Lung (tissue), 12 donors: Measurements from ENCODE around the gene MBIP. TPM values are rescaled to one million over a fixed set of nuclear protein-coding genes. Genes with fewer than 3 reads are reported as not detected.

Experiments
- ATAC-seq: fragments of 200-7000 bp; cut with Tn5 transposase; one replicate; pipeline ENCODE4 v1.9.1; 2020; ENCODE audit warnings: moderate number of reproducible peaks; ENCODE audit not compliant: insufficient read depth, low FRiP score
- DNase-seq, 3 donors: peaks; one replicate each; pipeline ENCODE4 v3.0.0-alpha.2; 2013 to 2017
- H3K27ac ChIP-seq, 2 donors: one replicate each; pipeline ENCODE4 v1.5.1; 2013; ENCODE audit warnings: mild to moderate bottlenecking in 2 of 2, moderate library complexity in 2 of 2, control low read depth in 1 of 2, inconsistent platforms in 1 of 2, low read depth in 1 of 2, low read length in 1 of 2
- H3K27me3 ChIP-seq, 3 donors: one replicate each; pipeline ENCODE4 v1.5.1; 2013; ENCODE audit warnings: low read length in 2 of 3; ENCODE audit not compliant: control insufficient read depth in 3 of 3, insufficient read depth in 3 of 3
- H3K36me3 ChIP-seq, 4 donors: one replicate each; pipeline ENCODE4 v1.5.1; 2013; ENCODE audit warnings: low read length in 4 of 4, mild to moderate bottlenecking in 1 of 4, moderate library complexity in 1 of 4; ENCODE audit not compliant: control insufficient read depth in 4 of 4, insufficient read depth in 4 of 4
- H3K4me1 ChIP-seq, 5 donors: one replicate each; pipeline ENCODE4 v1.5.1; 2013; ENCODE audit warnings: low read length in 5 of 5, mild to moderate bottlenecking in 2 of 5, moderate library complexity in 1 of 5; ENCODE audit not compliant: control insufficient read depth in 5 of 5, insufficient read depth in 5 of 5
- H3K4me3 ChIP-seq: one replicate; pipeline ENCODE4 v1.5.1; 2013; ENCODE audit warnings: mild to moderate bottlenecking, control low read depth, moderate library complexity
- H3K9ac ChIP-seq, 2 donors: one replicate each; pipeline ENCODE4 v1.5.1; 2013; ENCODE audit warnings: low read length in 2 of 2, control low read depth in 1 of 2; ENCODE audit not compliant: insufficient read depth in 1 of 2
- H3K9me3 ChIP-seq, 4 donors: one replicate each; pipeline ENCODE4 v1.5.1; 2013; ENCODE audit warnings: low read length in 3 of 4, mild to moderate bottlenecking in 1 of 4, moderate library complexity in 1 of 4; ENCODE audit not compliant: control insufficient read depth in 4 of 4, insufficient read depth in 3 of 4
- WGBS, 2 donors: extraction: QIAGEN DNeasy Blood & Tissue Kit; methylation state at CpG; one replicate each; pipeline ENCODE4 v1.1.7; 2013; 5-methylcytosine and 5-hydroxymethylcytosine counted together
- polyA plus RNA-seq, 2 donors: library from polyadenylated mRNA; stranded (reverse); fragments of 200-250 nt; gene quantifications; one replicate each; pipeline ENCODE4 v1.2.1, GENCODE V29; 2013
- total RNA-seq, 2 donors: library from RNA; depleted of rRNA in 1 of 2; stranded (reverse); fragments of >200 nt in 1 of 2; gene quantifications; one replicate each; pipeline ENCODE4 v1.2.1, GENCODE V29; 2014 to 2021
- TF ChIP-seq, protein P1 (sequence below): IDR thresholded peaks from 2 replicates; pipeline ENCODE4 v1.5.1; 2012; ENCODE audit warnings: mild to moderate bottlenecking; ENCODE audit errors: control extremely low read depth, extremely low read depth
- donor health status: control.
- donor health status: control.
- donor health status: Bipolar disorder and iron deficiency.
- donor health status: healthy.
- donor health status: DM: yes; HTN: yes; CAD: no.

The MBIP gene
- total and polyA plus RNA-seq, 4 donors, result 32.5 to 484 (median 84.3) TPM

GRCh38 chr14:36260970-36261640, 59.3 kb downstream of the MBIP start:
- ATAC-seq, result peak; percentile 59
- WGBS, 2 donors, result 75 to 85% methylated on average over 2 of the region's 2 CpGs

DNA sequence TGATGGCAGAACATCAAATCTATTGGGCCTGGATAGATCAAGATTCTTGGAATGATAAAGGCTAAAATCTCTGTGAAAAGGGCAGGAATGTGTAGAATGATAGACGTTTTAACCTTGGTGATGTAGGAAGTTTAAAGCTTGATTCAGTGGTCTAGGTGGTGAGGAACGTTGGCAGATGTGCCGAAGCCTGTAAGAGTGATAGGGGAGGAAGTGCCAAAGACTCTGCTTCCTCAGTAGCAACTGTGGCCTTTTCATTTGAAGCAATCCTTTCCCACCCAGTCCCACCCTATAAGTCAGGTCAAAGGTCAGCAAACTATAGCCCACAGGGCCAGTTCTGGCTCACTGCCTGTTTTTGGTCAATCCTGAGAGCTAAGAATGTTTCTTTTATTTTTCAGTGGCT, 62.2 kb downstream of the MBIP start:
- H3K4me1 ChIP-seq, result peaks cover 0 to 11% (median 8%) of the 10 kb centered on the region in 5 donors
- 47 to 49% methylated on average over 3 of the region's 3 CpGs for WGBS, 2 donors
- TF ChIP-seq, protein P1, sequence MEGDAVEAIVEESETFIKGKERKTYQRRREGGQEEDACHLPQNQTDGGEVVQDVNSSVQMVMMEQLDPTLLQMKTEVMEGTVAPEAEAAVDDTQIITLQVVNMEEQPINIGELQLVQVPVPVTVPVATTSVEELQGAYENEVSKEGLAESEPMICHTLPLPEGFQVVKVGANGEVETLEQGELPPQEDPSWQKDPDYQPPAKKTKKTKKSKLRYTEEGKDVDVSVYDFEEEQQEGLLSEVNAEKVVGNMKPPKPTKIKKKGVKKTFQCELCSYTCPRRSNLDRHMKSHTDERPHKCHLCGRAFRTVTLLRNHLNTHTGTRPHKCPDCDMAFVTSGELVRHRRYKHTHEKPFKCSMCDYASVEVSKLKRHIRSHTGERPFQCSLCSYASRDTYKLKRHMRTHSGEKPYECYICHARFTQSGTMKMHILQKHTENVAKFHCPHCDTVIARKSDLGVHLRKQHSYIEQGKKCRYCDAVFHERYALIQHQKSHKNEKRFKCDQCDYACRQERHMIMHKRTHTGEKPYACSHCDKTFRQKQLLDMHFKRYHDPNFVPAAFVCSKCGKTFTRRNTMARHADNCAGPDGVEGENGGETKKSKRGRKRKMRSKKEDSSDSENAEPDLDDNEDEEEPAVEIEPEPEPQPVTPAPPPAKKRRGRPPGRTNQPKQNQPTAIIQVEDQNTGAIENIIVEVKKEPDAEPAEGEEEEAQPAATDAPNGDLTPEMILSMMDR, result no peak

More at GRCh38 chr14:36260970-36261640, 59.3 kb downstream of the MBIP start:
- DNase-seq, result no peak
- no peak overlapping the region for H3K4me3 ChIP-seq
- TF ChIP-seq, protein P1, result no peak
- no peaks in the 10 kb centered on the region for H3K27me3 ChIP-seq
- H3K9ac ChIP-seq, result no peak overlapping the region
- peaks cover 0 to 2% (median 0%) of the 10 kb centered on the region in 4 donors for H3K9me3 ChIP-seq
- H3K36me3 ChIP-seq, result no peaks in the 10 kb centered on the region
- H3K27ac ChIP-seq, result peak overlapping the region in 1 of 2 donors; percentile 64
- peaks cover 0 to 9% (median 5%) of the 10 kb centered on the region in 5 donors for H3K4me1 ChIP-seq

DNA sequence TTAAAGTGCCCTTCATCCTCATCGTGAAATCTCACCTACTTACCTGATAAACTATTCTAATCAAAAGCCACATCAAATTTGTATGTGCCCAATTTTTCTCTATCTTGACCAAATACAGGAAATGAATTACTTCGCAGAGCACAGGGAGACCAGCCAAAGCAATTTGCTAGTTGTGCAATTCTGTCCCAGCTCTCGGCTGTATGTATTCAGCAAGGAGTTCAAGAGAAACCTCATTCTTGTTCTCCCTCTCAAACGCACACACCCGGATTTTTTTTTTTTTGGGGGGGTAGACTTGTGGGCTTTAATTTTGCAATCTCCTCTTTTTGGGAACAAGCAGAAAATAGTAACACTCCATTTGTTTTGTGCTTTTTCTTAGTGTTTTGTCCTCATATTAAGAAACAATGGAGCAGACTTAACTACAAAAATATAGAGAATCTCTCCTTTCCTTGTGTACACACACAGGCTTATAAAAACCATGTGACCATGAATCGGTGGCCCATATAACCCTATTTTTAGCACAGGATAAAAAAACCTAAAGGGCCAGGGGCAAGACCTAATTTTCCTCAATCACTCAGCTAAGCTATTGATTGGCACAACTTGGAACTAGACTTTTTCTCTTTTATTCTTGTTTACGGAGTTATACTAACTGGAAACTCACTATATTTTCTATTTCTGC, 64.2 kb downstream of the MBIP start:
- Histone ChIP-seq H3K36me3 (no peaks in the 10 kb centered on the region), H3K27ac (peak overlapping the region in 1 of 2 donors; percentile 53), H3K9me3 (no peaks in the 10 kb centered on the region), H3K9ac (no peak overlapping the region), H3K27me3 (no peaks in the 10 kb centered on the region), H3K4me1 (peaks cover 0 to 11% (median 8%) of the 10 kb centered on the region in 5 donors), H3K4me3 (no peak overlapping the region)
- TF ChIP-seq, protein P1, result no peak
- peak; percentile 80 for ATAC-seq
- peak; percentile 57 to 92 (median 72) for DNase-seq
- 23 to 26% methylated on average over 7 of the region's 7 CpGs for WGBS, 2 donors

More for the DNA sequence above, 62.2 kb downstream of the MBIP start:
- DNase-seq (no peak), ATAC-seq (no peak)
- Histone ChIP-seq H3K36me3 (no peaks in the 10 kb centered on the region), H3K27me3 (no peaks in the 10 kb centered on the region), H3K9ac (no peak overlapping the region), H3K4me3 (no peak overlapping the region), H3K27ac (no peak overlapping the region), H3K9me3 (peaks cover 0 to 2% (median 0%) of the 10 kb centered on the region in 4 donors)
